DND-41 (cell line): ENCODE data around the gene SRCAP.

Source experiments
- ATAC-seq: fragments of 200-7000 bp; cut with Tn5 transposase; 3 replicates; pipeline ENCODE4 v1.9.1; 2021; ENCODE audit warnings: low read depth; ENCODE audit not compliant: insufficient read depth
- DNase-seq: peaks from one replicate; pipeline ENCODE4 v3.0.0-alpha.2; 2020
- H2AFZ ChIP-seq: 2 replicates; pipeline ENCODE4 v1.6.0; 2012; ENCODE audit warnings: low read depth, low read length
- H3K27ac ChIP-seq: 2 replicates; pipeline ENCODE4 v1.5.1; 2012; ENCODE audit warnings: low read length, inconsistent platforms
- H3K27me3 ChIP-seq: fragments of 200-600 bp; sonication (generic); 2 replicates; pipeline ENCODE4 v1.6.0; 2012; ENCODE audit warnings: low read length, mild to moderate bottlenecking, inconsistent platforms; ENCODE audit not compliant: insufficient read depth, poor library complexity
- H3K36me3 ChIP-seq: 2 replicates; pipeline ENCODE4 v1.5.1; 2012; ENCODE audit warnings: low read length, inconsistent platforms; ENCODE audit not compliant: insufficient read depth
- H3K4me1 ChIP-seq: 2 replicates; pipeline ENCODE4 v1.5.1; 2012; ENCODE audit warnings: mild to moderate bottlenecking, low read length; ENCODE audit not compliant: insufficient read depth
- H3K4me2 ChIP-seq: 2 replicates; pipeline ENCODE4 v1.6.0; 2012; ENCODE audit warnings: mild to moderate bottlenecking, moderate library complexity, low read length, inconsistent platforms; ENCODE audit not compliant: insufficient read depth
- H3K4me3 ChIP-seq, 2 experiments: fragments of 200-600 bp in 1 of 2; shearing (Covaris generic) in 1 of 2; 2 replicates each; pipeline ENCODE4 v1.5.1; 2012 to 2016; ENCODE audit warnings: inconsistent platforms in 2 of 2, low read length in 2 of 2, mild to moderate bottlenecking in 2 of 2, low read depth in 1 of 2, moderate library complexity in 1 of 2
- H3K79me2 ChIP-seq: 2 replicates; pipeline ENCODE4 v1.6.0; 2012; ENCODE audit warnings: low read length, inconsistent platforms; ENCODE audit not compliant: insufficient read depth
- H3K9ac ChIP-seq: 2 replicates; pipeline ENCODE4 v1.6.0; 2012; ENCODE audit warnings: low read depth, mild to moderate bottlenecking, inconsistent platforms, low read length, moderate library complexity
- H3K9me3 ChIP-seq: 2 replicates; pipeline ENCODE4 v1.5.1; 2012; ENCODE audit warnings: low read length, moderate library complexity, mild to moderate bottlenecking, inconsistent platforms; ENCODE audit not compliant: insufficient read depth, severe bottlenecking
- H4K20me1 ChIP-seq: 2 replicates; pipeline ENCODE4 v1.6.0; 2012; ENCODE audit warnings: low read length; ENCODE audit not compliant: insufficient read depth
- EZH2 ChIP-seq: IDR thresholded peaks from 3 replicates; pipeline ENCODE4 v1.6.1; 2012; ENCODE audit warnings: borderline replicate concordance, low read depth, mild to moderate bottlenecking, moderate library complexity, low read length, inconsistent platforms; ENCODE audit not compliant: severe bottlenecking
- TF ChIP-seq, protein P1 (sequence below): IDR thresholded peaks from 2 replicates; pipeline ENCODE4 v1.5.1; 2012; ENCODE audit warnings: borderline replicate concordance, low read length, moderate library complexity, mild to moderate bottlenecking; ENCODE audit not compliant: poor library complexity, severe bottlenecking; ENCODE audit errors: extremely low read depth

Gene SRCAP

DNA sequence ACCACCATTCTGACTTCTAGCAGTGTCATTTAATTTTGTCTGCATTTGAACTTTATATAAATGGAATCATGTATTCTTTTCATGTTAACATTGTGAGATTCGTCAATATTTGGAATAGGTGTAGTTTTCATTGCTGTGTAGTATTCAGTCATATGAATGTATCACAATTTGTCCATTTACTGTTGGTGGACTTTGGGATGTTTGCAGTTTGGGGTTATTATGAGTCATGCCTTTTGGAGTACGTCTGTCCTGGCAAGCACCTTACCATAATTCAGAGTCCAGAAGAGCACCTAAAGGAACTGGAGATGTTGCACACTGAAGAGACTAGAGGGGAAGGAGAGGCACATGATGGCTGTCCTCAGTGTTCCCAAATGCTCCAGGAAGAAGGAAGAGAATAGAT is 46.1 kb downstream of the SRCAP start:
- H3K4me2 ChIP-seq, result no peak overlapping the region
- no peak for DNase-seq
- TF ChIP-seq EZH2, result no peak
- TF ChIP-seq, protein P1, sequence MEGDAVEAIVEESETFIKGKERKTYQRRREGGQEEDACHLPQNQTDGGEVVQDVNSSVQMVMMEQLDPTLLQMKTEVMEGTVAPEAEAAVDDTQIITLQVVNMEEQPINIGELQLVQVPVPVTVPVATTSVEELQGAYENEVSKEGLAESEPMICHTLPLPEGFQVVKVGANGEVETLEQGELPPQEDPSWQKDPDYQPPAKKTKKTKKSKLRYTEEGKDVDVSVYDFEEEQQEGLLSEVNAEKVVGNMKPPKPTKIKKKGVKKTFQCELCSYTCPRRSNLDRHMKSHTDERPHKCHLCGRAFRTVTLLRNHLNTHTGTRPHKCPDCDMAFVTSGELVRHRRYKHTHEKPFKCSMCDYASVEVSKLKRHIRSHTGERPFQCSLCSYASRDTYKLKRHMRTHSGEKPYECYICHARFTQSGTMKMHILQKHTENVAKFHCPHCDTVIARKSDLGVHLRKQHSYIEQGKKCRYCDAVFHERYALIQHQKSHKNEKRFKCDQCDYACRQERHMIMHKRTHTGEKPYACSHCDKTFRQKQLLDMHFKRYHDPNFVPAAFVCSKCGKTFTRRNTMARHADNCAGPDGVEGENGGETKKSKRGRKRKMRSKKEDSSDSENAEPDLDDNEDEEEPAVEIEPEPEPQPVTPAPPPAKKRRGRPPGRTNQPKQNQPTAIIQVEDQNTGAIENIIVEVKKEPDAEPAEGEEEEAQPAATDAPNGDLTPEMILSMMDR, result no peak
- H3K9ac ChIP-seq, result no peak overlapping the region
- H3K4me1 ChIP-seq, result peaks cover 21% of the 10 kb centered on the region
- H3K9me3 ChIP-seq, result no peaks in the 10 kb centered on the region
- peaks cover 17% of the 10 kb centered on the region for H3K79me2 ChIP-seq
- H3K27ac ChIP-seq, result no peak overlapping the region
- no peak overlapping the region for H2AFZ ChIP-seq
- H4K20me1 ChIP-seq, result peaks cover 9% of the 10 kb centered on the region; the same call in 1 of the 2 replicates
- H3K4me3 ChIP-seq, result no peak overlapping the region
- H3K27me3 ChIP-seq, result no peaks in the 10 kb centered on the region
- no peak for ATAC-seq
- H3K36me3 ChIP-seq, result peaks cover 39% of the 10 kb centered on the region

- Histone ChIP-seq H3K9ac (peak overlapping the region; percentile 1; the same call in 1 of the 2 replicates), H3K79me2 (peaks cover 27% of the 10 kb centered on the region), H4K20me1 (peaks cover 7% of the 10 kb centered on the region; the same call in 1 of the 2 replicates), H3K36me3 (peaks cover 46% of the 10 kb centered on the region), H3K4me1 (peaks cover 25% of the 10 kb centered on the region), H3K27me3 (no peaks in the 10 kb centered on the region), H3K4me3 (no peak overlapping the region), H2AFZ (no peak overlapping the region), H3K9me3 (no peaks in the 10 kb centered on the region), H3K27ac (no peak overlapping the region), H3K4me2 (no peak overlapping the region)
- ATAC-seq, result no peak
- TF ChIP-seq, protein P1, result no peak
- no peak for TF ChIP-seq EZH2
- DNase-seq, result no peak
Observed at GRCh38 chr16:30746638-30747175, 47.7 kb downstream of the SRCAP start.

DNA sequence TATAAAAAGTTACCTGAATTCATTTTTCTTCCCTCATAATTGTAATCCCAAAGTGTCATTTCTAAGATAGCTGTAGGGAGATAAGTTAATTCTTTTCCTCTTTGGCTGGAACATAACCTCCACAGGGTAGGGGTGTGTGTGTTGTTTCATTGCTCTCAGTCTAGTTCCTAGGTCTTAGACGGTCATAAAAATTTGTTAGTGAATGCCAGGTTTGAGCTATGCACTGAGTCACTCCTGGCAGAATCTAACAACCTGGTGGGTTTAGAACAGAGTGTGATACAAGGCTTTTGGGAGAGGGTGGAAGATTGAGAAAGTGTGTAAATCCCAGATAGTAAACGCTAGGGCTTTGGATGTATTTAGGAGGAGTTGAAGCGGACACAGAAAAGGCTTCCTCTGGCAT is 48.4 kb downstream of the SRCAP start:
- H4K20me1 ChIP-seq, result peaks cover 7% of the 10 kb centered on the region; the same call in 1 of the 2 replicates
- no peaks in the 10 kb centered on the region for H3K9me3 ChIP-seq
- no peaks in the 10 kb centered on the region for H3K27me3 ChIP-seq
- H2AFZ ChIP-seq, result peak overlapping the region; percentile 78
- H3K4me3 ChIP-seq, result peak overlapping the region; percentile 86 to 96; a peak in 2 of 4 replicates
- H3K27ac ChIP-seq, result peak overlapping the region; percentile 74
- H3K79me2 ChIP-seq, result peaks cover 27% of the 10 kb centered on the region
- no peak for ATAC-seq
- no peak for TF ChIP-seq EZH2
- TF ChIP-seq, protein P1, result no peak
- no peak for DNase-seq
- peaks cover 43% of the 10 kb centered on the region for H3K36me3 ChIP-seq
- peak overlapping the region; percentile 67 for H3K4me2 ChIP-seq
- peaks cover 25% of the 10 kb centered on the region for H3K4me1 ChIP-seq
- peak overlapping the region; percentile 58 for H3K9ac ChIP-seq
